Peyer's patch (tissue), 4 donors: ENCODE measurements around the gene CPSF3. TPM values are rescaled to one million over a fixed set of nuclear protein-coding genes. Genes with fewer than 3 reads are reported as not detected.
"Not testable (repeated sequence)": the region's sequence is repeated elsewhere in the genome, so short reads cannot be mapped to it uniquely, and the experiment has no call there.

ENCODE experiments used
- DNase-seq, 3 donors: peaks; one replicate each; pipeline ENCODE4 v3.0.0-alpha.2; 2017 to 2019
- H3K27ac ChIP-seq, 4 donors: fragments of 200-600 bp; sonication (generic); one replicate each; pipeline ENCODE4 v1.5.1; 2016 to 2019
- H3K27me3 ChIP-seq, 2 donors: fragments of 200-600 bp; sonication (generic); one replicate each; pipeline ENCODE4 v1.5.1; 2019
- H3K36me3 ChIP-seq, 3 donors: fragments of 200-600 bp; sonication (generic); one replicate each; pipeline ENCODE4 v1.5.1; 2016 to 2019
- H3K4me1 ChIP-seq, 4 donors: fragments of 200-600 bp; sonication (generic); one replicate each; pipeline ENCODE4 v1.5.1; 2016 to 2019
- H3K4me3 ChIP-seq, 4 donors: fragments of 200-600 bp; sonication (generic); 1 replicate in 3 of 4; 2 replicates in 1 of 4; pipeline ENCODE4 v1.5.1; 2016 to 2019; ENCODE audit warnings: mild to moderate bottlenecking in 1 of 4
- H3K9me3 ChIP-seq, 4 donors: fragments of 200-600 bp; sonication (generic); one replicate each; pipeline ENCODE4 v1.5.1; 2016 to 2019; ENCODE audit warnings: mild to moderate bottlenecking in 1 of 4
- CTCF ChIP-seq, 6 experiments: fragments of 450-650 bp in 4 of 6; fragments of 200-600 bp in 2 of 6; sonication (generic) in 1 of 6; IDR thresholded peaks; one replicate each; pipeline ENCODE4 v1.5.1; 2017 to 2019; ENCODE audit warnings: antibody characterized with exemption in 6 of 6, mild to moderate bottlenecking in 3 of 6, moderate library complexity in 1 of 6
- POLR2A ChIP-seq, 2 donors: fragments of 450-650 bp; IDR thresholded peaks; one replicate each; pipeline ENCODE4 v1.5.1; 2017; ENCODE audit warnings: antibody characterized with exemption in 2 of 2, mild to moderate bottlenecking in 2 of 2, moderate library complexity in 2 of 2
- total RNA-seq, 4 donors: library from RNA; depleted of rRNA; stranded (reverse); fragments of >200 nt; gene quantifications; one replicate each; pipeline ENCODE4 v1.1.0, GENCODE V29; 2016

Gene CPSF3
- total RNA-seq, 4 donors from 2014 or later: 20.1 to 57.8 (median 32.0) TPM

DNA sequence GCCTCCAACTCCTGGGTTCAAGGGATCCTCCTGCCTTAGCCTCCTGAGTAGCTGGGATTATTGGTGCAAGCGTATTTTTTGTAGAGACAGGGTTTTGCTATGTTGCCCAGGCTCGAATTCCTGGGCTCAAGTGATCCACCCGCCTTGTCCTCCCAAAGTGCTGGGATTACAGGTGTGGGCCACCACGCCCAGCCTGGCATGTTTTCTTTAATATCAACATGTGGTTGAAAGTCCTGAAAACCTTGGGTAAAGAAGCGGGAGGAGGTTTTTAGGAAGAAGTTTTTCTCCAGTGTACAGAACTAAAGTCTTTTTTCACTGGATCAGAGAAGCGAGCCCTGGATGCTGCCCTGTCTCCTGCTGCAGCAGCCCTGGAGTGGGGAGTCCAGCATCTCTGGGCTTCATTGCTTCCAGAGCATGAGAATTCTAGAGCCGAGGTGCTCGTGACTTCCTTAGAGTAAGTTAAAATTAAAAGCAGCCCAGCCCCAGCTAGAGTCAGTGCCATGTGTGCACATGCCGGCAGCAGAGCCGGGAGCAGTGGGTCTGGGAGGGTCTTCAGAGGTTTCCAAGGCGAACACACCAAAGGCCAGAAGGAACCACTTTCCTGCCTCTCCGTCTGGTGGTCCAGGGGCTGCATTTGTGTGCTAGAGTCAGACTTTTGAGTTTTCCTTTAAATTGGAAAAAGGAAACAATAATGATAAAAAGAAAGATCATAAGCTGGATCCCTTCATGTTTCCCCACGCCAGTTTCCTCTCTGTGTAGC lies 31.3 kb upstream of the CPSF3 start:
- Histone ChIP-seq H3K9me3 (no peaks in the 10 kb centered on the region), H3K4me1 (no peaks in the 10 kb centered on the region), H3K4me3 (no peak overlapping the region), H3K27me3 (no peaks in the 10 kb centered on the region), H3K36me3 (peaks cover 0 to 57% (median 0%) of the 10 kb centered on the region in 3 donors), H3K27ac (no peak overlapping the region)
- no peak for DNase-seq
- no peak for TF ChIP-seq POLR2A (IDR thresholded peaks at IDR 0.05)

- no peaks in the 10 kb centered on the region for H3K4me1 ChIP-seq
- H3K27ac ChIP-seq: peak overlapping the region in 1 of 4 donors; percentile 14
- no peak for DNase-seq
- H3K27me3 ChIP-seq: no peaks in the 10 kb centered on the region
- H3K36me3 ChIP-seq: peaks cover 0 to 56% (median 0%) of the 10 kb centered on the region in 3 donors
- TF ChIP-seq POLR2A (IDR thresholded peaks at IDR 0.05): no peak
- TF ChIP-seq CTCF (IDR thresholded peaks at IDR 0.05): no peak
- no peak overlapping the region for H3K4me3 ChIP-seq
- H3K9me3 ChIP-seq: no peaks in the 10 kb centered on the region
These were observed 30.3 kb upstream of the CPSF3 start for GRCh38 chr2:9392898-9393765.

DNA sequence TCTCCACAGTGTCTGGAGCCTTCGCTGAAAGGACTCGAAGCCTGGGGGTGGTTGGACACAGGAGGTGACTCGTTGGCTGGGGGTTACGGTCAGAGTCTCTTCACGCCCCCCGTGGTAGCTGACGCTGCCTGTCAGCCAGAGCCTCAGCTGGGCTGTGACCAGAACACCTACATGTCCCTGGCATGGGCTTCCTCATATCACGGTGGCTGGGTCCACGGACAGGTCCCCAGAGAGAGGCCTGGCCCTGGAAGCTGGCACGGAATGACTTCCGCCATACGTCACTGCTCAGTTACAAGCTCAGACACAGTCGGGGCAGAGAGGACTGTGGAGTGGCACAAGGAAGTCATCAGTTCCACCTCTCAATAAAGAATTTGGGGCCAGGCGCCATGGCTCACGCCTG lies 28.6 kb upstream of the CPSF3 start:
- Histone ChIP-seq H3K27me3 (no peaks in the 10 kb centered on the region), H3K9me3 (no peaks in the 10 kb centered on the region), H3K4me1 (no peaks in the 10 kb centered on the region), H3K4me3 (no peak overlapping the region), H3K27ac (no peak overlapping the region), H3K36me3 (peaks cover 0 to 40% (median 0%) of the 10 kb centered on the region in 3 donors)
- TF ChIP-seq CTCF (IDR thresholded peaks at IDR 0.05) (no peak), POLR2A (IDR thresholded peaks at IDR 0.05) (no peak)
- DNase-seq: no peak

GRCh38 chr2:9397201-9397600 lies 26.3 kb upstream of the CPSF3 start:
- H3K4me1 ChIP-seq: no peaks in the 10 kb centered on the region
- H3K9me3 ChIP-seq: no peaks in the 10 kb centered on the region
- no peak for TF ChIP-seq CTCF (IDR thresholded peaks at IDR 0.05)
- TF ChIP-seq POLR2A (IDR thresholded peaks at IDR 0.05): no peak
- H3K36me3 ChIP-seq: peaks cover 0 to 49% (median 0%) of the 10 kb centered on the region in 3 donors
- no peak for DNase-seq
- no peak overlapping the region for H3K4me3 ChIP-seq
- no peaks in the 10 kb centered on the region for H3K27me3 ChIP-seq
- H3K27ac ChIP-seq: no peak overlapping the region

GRCh38 chr2:9398251-9398650 lies 25.2 kb upstream of the CPSF3 start:
- H3K4me1 ChIP-seq, DNase-seq, H3K27me3 ChIP-seq, H3K27ac ChIP-seq, H3K9me3 ChIP-seq, H3K4me3 ChIP-seq: not testable (repeated sequence)
- peaks cover 0 to 52% (median 0%) of the 10 kb centered on the region in 3 donors for H3K36me3 ChIP-seq

DNA sequence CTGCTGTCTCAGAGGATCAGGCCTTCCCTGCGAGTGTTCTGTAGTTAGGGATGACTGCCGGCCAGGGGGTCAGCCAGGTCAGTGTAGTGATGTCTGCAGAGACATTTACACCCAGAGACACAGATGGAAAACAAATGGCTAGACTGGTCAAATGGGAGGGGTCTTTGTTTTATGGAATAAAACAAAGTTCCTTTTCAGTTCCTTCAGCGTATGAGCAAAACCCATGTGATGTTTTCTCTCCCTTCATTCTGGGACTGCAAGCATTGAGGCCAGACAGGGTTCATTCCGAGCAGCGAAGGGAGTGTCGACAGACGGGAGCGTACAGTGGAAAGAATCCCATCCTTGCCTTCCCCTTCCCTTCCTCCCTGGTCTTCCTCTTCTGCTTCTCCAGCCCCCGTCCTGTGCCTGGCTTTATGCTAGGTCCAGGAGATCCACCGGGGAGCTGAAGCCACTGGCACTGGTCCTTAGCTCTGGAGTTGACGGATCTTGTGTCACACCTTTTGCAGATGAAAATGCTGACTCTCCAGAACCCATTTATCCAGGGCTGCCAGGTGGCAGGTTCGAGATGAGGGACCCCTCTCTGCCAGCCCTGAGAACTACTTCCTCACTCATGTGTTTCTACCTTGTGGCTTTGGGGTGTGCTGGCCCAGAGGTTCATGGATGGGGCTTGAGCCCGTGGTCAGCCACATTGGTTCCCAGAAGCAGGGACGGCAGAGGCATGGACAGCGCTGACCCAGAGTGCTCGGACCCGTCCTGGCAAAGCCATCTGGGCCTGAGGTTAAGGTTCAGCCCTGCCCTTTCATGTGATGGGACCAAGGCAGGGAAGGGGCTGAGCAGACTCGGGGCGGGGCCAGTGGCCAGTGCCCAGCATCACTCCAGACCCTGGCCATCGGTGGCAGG lies 24.3 kb upstream of the CPSF3 start:
- Histone ChIP-seq H3K4me1 (no peaks in the 10 kb centered on the region), H3K9me3 (no peaks in the 10 kb centered on the region), H3K27me3 (no peaks in the 10 kb centered on the region), H3K4me3 (no peak overlapping the region), H3K36me3 (peaks cover 0 to 46% (median 0%) of the 10 kb centered on the region in 3 donors), H3K27ac (peak overlapping the region in 2 of 4 donors; percentile 19 to 26)
- TF ChIP-seq POLR2A (IDR thresholded peaks at IDR 0.05): no peak
- no peak for TF ChIP-seq CTCF (IDR thresholded peaks at IDR 0.05)
- DNase-seq: no peak
